HG03066 (cell line): ENCODE measurements around the gene SUFU.

Experiments used
- ATAC-seq: cut with Tn5 transposase; IDR thresholded peaks from one replicate; pipeline ENCODE4 v1.9.1; 2021; ENCODE audit warnings: low read depth; ENCODE audit not compliant: unreplicated experiment

The SUFU gene

GRCh38 chr10:102545997-102546396 is 42.2 kb downstream of the SUFU start:
- no peak for ATAC-seq

- ATAC-seq: no peak
These were observed 43.0 kb downstream of the SUFU start for GRCh38 chr10:102546606-102547320.

- no peak for ATAC-seq
These were observed 45.8 kb downstream of the SUFU start for GRCh38 chr10:102549549-102549948.

- ATAC-seq: no peak
These were observed 47.0 kb downstream of the SUFU start for GRCh38 chr10:102550636-102551210.

GRCh38 chr10:102552533-102552932 is 48.8 kb downstream of the SUFU start:
- no peak for ATAC-seq

- no peak for ATAC-seq
These were observed 50.0 kb downstream of the SUFU start for GRCh38 chr10:102553771-102554170.

GRCh38 chr10:102554531-102554930 is 50.8 kb downstream of the SUFU start:
- ATAC-seq: no peak

GRCh38 chr10:102555781-102556328 is 52.1 kb downstream of the SUFU start:
- no peak for ATAC-seq

GRCh38 chr10:102557569-102557968 is 53.8 kb downstream of the SUFU start:
- ATAC-seq: no peak

- no peak for ATAC-seq
These were observed 56.0 kb downstream of the SUFU start for GRCh38 chr10:102559764-102560163.

- ATAC-seq: no peak
These were observed 60.5 kb downstream of the SUFU start for GRCh38 chr10:102564209-102564834.

GRCh38 chr10:102565793-102566192 is 62.0 kb downstream of the SUFU start:
- ATAC-seq: no peak

GRCh38 chr10:102578782-102579181 is 75.0 kb downstream of the SUFU start:
- ATAC-seq: no peak

GRCh38 chr10:102579328-102579727 is 75.6 kb downstream of the SUFU start:
- ATAC-seq: no peak

- ATAC-seq: no peak
These were observed 76.5 kb downstream of the SUFU start for GRCh38 chr10:102580230-102580629.

- ATAC-seq: no peak
These were observed 77.6 kb downstream of the SUFU start for GRCh38 chr10:102581401-102581800.

GRCh38 chr10:102581981-102582580 is 78.3 kb downstream of the SUFU start:
- ATAC-seq: no peak

- ATAC-seq: no peak
These were observed 80.0 kb downstream of the SUFU start for GRCh38 chr10:102583435-102584417.

- no peak for ATAC-seq
These were observed 81.3 kb downstream of the SUFU start for GRCh38 chr10:102585026-102585425.

GRCh38 chr10:102586858-102587257 is 83.1 kb downstream of the SUFU start:
- no peak for ATAC-seq
